ENCODE data around the gene MARCHF6.
"Not testable (repeated sequence)": the region's sequence is repeated elsewhere in the genome, so short reads cannot be mapped to it uniquely, and the experiment has no call there.

MARCHF6 gene

GRCh38 chr5:10376544-10376943 is 23.0 kb downstream of the MARCHF6 start:
- DNase-seq (ENCODE audit: low spot score) = no peak

GRCh38 chr5:10377081-10377480 is 23.6 kb downstream of the MARCHF6 start:
- no peak for DNase-seq (ENCODE audit: low spot score)

GRCh38 chr5:10381803-10382202 is 28.3 kb downstream of the MARCHF6 start:
- DNase-seq (ENCODE audit: low spot score) = no peak

- no peak for DNase-seq (ENCODE audit: low spot score)
Observed at GRCh38 chr5:10384483-10384882, 31.0 kb downstream of the MARCHF6 start.

GRCh38 chr5:10387690-10388089 is 34.2 kb downstream of the MARCHF6 start:
- no peak for DNase-seq (ENCODE audit: low spot score)

GRCh38 chr5:10391130-10391529 is 37.6 kb downstream of the MARCHF6 start:
- no peak for DNase-seq (ENCODE audit: low spot score)

GRCh38 chr5:10392567-10393328 is 39.3 kb downstream of the MARCHF6 start:
- not testable (repeated sequence) for DNase-seq (ENCODE audit: low spot score)

GRCh38 chr5:10393491-10393890 is 40.0 kb downstream of the MARCHF6 start:
- DNase-seq (ENCODE audit: low spot score) = no peak

- no peak for DNase-seq (ENCODE audit: low spot score)
Observed at GRCh38 chr5:10396552-10396951, 43.1 kb downstream of the MARCHF6 start.

- no peak for DNase-seq (ENCODE audit: low spot score)
Observed at GRCh38 chr5:10399839-10400238, 46.3 kb downstream of the MARCHF6 start.

GRCh38 chr5:10400411-10400810 is 46.9 kb downstream of the MARCHF6 start:
- no peak for DNase-seq (ENCODE audit: low spot score)

- DNase-seq (ENCODE audit: low spot score) = no peak
Observed at GRCh38 chr5:10400831-10401230, 47.3 kb downstream of the MARCHF6 start.

- DNase-seq (ENCODE audit: low spot score) = no peak
Observed at GRCh38 chr5:10401498-10401897, 48.0 kb downstream of the MARCHF6 start.
